Lung (tissue), 12 donors: ENCODE data around the gene ZNF628. TPM values are rescaled to one million over a fixed set of nuclear protein-coding genes. Genes with fewer than 3 reads are reported as not detected.

Experiments used
- ATAC-seq: fragments of 200-7000 bp; cut with Tn5 transposase; one replicate; pipeline ENCODE4 v1.9.1; 2020; ENCODE audit warnings: moderate number of reproducible peaks; ENCODE audit not compliant: insufficient read depth, low FRiP score
- DNase-seq, 3 donors: peaks; one replicate each; pipeline ENCODE4 v3.0.0-alpha.2; 2013 to 2017
- H3K27ac ChIP-seq, 2 donors: one replicate each; pipeline ENCODE4 v1.5.1; 2013; ENCODE audit warnings: mild to moderate bottlenecking in 2 of 2, moderate library complexity in 2 of 2, control low read depth in 1 of 2, inconsistent platforms in 1 of 2, low read depth in 1 of 2, low read length in 1 of 2
- H3K27me3 ChIP-seq, 3 donors: one replicate each; pipeline ENCODE4 v1.5.1; 2013; ENCODE audit warnings: low read length in 2 of 3; ENCODE audit not compliant: control insufficient read depth in 3 of 3, insufficient read depth in 3 of 3
- H3K36me3 ChIP-seq, 4 donors: one replicate each; pipeline ENCODE4 v1.5.1; 2013; ENCODE audit warnings: low read length in 4 of 4, mild to moderate bottlenecking in 1 of 4, moderate library complexity in 1 of 4; ENCODE audit not compliant: control insufficient read depth in 4 of 4, insufficient read depth in 4 of 4
- H3K4me1 ChIP-seq, 5 donors: one replicate each; pipeline ENCODE4 v1.5.1; 2013; ENCODE audit warnings: low read length in 5 of 5, mild to moderate bottlenecking in 2 of 5, moderate library complexity in 1 of 5; ENCODE audit not compliant: control insufficient read depth in 5 of 5, insufficient read depth in 5 of 5
- H3K4me3 ChIP-seq: one replicate; pipeline ENCODE4 v1.5.1; 2013; ENCODE audit warnings: mild to moderate bottlenecking, control low read depth, moderate library complexity
- H3K9ac ChIP-seq, 2 donors: one replicate each; pipeline ENCODE4 v1.5.1; 2013; ENCODE audit warnings: low read length in 2 of 2, control low read depth in 1 of 2; ENCODE audit not compliant: insufficient read depth in 1 of 2
- H3K9me3 ChIP-seq, 4 donors: one replicate each; pipeline ENCODE4 v1.5.1; 2013; ENCODE audit warnings: low read length in 3 of 4, mild to moderate bottlenecking in 1 of 4, moderate library complexity in 1 of 4; ENCODE audit not compliant: control insufficient read depth in 4 of 4, insufficient read depth in 3 of 4
- WGBS, 2 donors: extraction: QIAGEN DNeasy Blood & Tissue Kit; methylation state at CpG; one replicate each; pipeline ENCODE4 v1.1.7; 2013; 5-methylcytosine and 5-hydroxymethylcytosine counted together
- polyA plus RNA-seq, 2 donors: library from polyadenylated mRNA; stranded (reverse); fragments of 200-250 nt; gene quantifications; one replicate each; pipeline ENCODE4 v1.2.1, GENCODE V29; 2013
- total RNA-seq, 2 donors: library from RNA; depleted of rRNA in 1 of 2; stranded (reverse); fragments of >200 nt in 1 of 2; gene quantifications; one replicate each; pipeline ENCODE4 v1.2.1, GENCODE V29; 2014 to 2021
- TF ChIP-seq, protein P1 (sequence below): IDR thresholded peaks from 2 replicates; pipeline ENCODE4 v1.5.1; 2012; ENCODE audit warnings: mild to moderate bottlenecking; ENCODE audit errors: control extremely low read depth, extremely low read depth
- donor health status: control.
- donor health status: control.
- donor health status: Bipolar disorder and iron deficiency.
- donor health status: healthy.
- donor health status: DM: yes; HTN: yes; CAD: no.

The ZNF628 gene
- total and polyA plus RNA-seq, 4 donors: 2.0 to 12.3 (median 7.8) TPM

DNA sequence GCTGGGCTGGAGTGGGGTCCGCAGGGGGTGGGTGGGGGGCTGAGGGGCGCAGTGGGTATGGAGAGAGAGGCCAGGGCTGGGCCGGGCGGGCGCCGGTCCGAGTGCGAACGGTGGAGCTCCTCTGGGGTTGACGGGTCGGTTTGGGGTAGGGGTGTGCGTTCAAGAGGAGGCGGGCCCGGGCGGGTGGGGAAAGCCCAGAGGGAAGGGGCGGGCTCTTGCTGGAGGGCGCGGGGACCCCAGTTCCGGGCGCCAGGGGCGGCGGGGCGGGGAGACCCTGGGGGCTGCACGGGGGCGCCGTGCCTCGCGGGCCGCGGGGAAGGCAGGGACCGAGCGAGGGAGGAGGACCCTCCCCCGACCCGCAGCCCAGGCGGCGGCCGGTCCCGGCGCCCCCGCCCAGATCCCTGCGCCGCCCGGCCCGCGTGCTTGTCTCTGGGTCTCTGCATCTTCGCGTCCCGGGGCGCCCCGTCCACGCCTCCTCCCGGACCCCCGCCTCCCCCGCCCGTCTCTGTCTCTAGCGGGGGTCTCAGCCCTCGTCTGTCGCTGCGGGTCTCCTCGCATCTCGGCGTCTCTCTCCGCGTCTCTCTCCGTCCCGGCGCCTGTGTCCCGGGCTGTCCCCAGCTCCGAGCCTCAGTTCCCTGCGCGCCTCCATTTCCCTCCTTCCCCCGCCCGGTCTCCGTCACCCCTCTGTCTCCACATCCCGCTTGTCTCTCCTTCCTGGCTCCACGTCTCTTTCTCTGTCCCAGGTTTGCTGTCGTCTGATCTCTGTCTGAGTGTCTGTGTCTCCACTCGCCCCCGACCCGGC is 25.1 kb upstream of the ZNF628 start:
- ATAC-seq: no peak
- 2% methylated on average over 28 to 79 of the region's 80 CpGs for WGBS, 2 donors
- H3K4me3 ChIP-seq: no peak overlapping the region
- H3K36me3 ChIP-seq: peaks cover 0 to 16% (median 0%) of the 10 kb centered on the region in 4 donors
- no peak overlapping the region for H3K27ac ChIP-seq
- TF ChIP-seq, protein P1, sequence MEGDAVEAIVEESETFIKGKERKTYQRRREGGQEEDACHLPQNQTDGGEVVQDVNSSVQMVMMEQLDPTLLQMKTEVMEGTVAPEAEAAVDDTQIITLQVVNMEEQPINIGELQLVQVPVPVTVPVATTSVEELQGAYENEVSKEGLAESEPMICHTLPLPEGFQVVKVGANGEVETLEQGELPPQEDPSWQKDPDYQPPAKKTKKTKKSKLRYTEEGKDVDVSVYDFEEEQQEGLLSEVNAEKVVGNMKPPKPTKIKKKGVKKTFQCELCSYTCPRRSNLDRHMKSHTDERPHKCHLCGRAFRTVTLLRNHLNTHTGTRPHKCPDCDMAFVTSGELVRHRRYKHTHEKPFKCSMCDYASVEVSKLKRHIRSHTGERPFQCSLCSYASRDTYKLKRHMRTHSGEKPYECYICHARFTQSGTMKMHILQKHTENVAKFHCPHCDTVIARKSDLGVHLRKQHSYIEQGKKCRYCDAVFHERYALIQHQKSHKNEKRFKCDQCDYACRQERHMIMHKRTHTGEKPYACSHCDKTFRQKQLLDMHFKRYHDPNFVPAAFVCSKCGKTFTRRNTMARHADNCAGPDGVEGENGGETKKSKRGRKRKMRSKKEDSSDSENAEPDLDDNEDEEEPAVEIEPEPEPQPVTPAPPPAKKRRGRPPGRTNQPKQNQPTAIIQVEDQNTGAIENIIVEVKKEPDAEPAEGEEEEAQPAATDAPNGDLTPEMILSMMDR: no peak
- no peak for DNase-seq
- no peak overlapping the region for H3K9ac ChIP-seq
- no peaks in the 10 kb centered on the region for H3K9me3 ChIP-seq
- peaks cover 7 to 47% (median 16%) of the 10 kb centered on the region in 3 donors for H3K27me3 ChIP-seq
- peaks cover 0 to 6% (median 5%) of the 10 kb centered on the region in 5 donors for H3K4me1 ChIP-seq

DNA sequence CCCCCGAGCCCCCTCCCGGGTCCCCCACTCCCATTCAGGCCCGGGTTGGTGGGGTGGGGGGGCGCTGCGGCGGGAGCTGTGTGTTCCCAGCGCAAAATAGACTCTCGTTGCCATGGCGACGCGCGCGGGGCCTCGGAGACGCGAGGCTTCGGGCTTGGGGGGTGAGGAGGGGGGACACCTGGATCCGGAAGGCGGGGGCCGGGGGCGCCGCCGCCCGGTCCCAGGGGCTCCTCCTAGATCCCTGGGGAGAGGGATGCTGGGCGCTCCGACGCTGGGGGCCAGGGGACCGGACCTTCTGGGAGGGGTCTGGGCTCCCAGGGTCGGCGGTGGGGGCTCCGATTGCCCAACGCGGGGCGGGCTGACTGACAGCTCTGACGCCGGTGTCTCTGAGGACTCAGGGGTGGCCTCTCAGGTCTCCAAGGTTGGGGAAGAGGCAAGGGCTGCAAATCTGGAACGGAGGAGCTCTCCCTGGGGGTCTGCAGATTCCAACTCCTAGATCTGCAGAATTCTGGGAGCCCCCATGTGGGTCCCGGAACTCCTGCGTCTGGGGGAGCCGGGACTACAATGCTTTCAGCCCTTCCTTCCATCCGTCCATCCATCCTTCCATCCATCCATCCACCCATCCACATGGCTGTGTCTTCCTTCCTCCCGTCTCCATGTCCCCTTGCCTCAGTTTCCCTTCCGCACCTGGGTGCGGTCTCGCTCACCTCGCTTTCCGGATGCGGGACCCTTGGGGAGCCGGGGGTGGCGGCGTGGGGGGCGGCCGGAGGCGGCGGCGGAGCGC is 24.3 kb upstream of the ZNF628 start:
- H3K9ac ChIP-seq: no peak overlapping the region
- ATAC-seq: no peak
- H3K27me3 ChIP-seq: peaks cover 7 to 42% (median 11%) of the 10 kb centered on the region in 3 donors
- no peak overlapping the region for H3K4me3 ChIP-seq
- H3K9me3 ChIP-seq: no peaks in the 10 kb centered on the region
- H3K36me3 ChIP-seq: peaks cover 0 to 19% (median 0%) of the 10 kb centered on the region in 4 donors
- no peak overlapping the region for H3K27ac ChIP-seq
- H3K4me1 ChIP-seq: peaks cover 0 to 6% (median 5%) of the 10 kb centered on the region in 5 donors
- DNase-seq: peak in 2 of 3 donors; percentile 16 to 38
- TF ChIP-seq, protein P1: no peak
- 3 to 4% methylated on average over 43 to 57 of the region's 57 CpGs for WGBS, 2 donors

DNA sequence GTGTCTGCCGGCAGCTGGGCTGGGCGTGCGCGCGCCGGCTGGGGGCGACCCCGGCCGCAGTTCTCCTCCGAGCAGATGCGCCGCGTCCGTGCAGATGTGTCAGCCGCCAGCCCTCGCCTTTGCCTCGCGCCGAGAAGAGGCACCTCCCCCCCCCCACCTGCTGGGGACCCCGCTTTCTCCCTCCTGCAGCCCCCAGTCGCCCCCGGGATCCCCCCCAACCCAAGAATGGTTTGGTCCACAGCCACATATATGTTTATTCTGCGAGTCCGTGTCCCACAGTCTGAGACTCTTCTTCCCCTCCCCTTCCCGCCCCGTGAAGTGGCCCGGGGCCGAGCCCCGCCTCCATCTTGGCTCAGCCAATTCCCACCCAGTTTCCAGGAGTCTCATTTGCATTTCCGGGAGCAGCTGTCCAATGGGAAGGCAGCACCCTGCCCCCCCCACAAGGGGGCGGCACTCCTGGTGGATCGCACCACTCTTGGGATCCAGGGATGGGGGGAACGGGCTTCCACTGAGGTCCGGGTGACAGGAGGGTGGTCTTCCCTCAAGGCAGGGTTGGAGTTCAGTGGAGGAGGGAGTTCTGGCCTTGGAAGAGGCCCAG is 23.6 kb upstream of the ZNF628 start:
- no peak overlapping the region for H3K4me3 ChIP-seq
- H3K4me1 ChIP-seq: peaks cover 0 to 6% (median 5%) of the 10 kb centered on the region in 5 donors
- peaks cover 0 to 19% (median 0%) of the 10 kb centered on the region in 4 donors for H3K36me3 ChIP-seq
- WGBS, 2 donors: 18 to 20% methylated on average over 24 to 34 of the region's 34 CpGs
- ATAC-seq (peak; percentile 25), DNase-seq (peak; percentile 91 to 93 (median 93))
- H3K27me3 ChIP-seq: peaks cover 7 to 35% (median 11%) of the 10 kb centered on the region in 3 donors
- no peak overlapping the region for H3K9ac ChIP-seq
- TF ChIP-seq, protein P1: no peak
- no peaks in the 10 kb centered on the region for H3K9me3 ChIP-seq
- H3K27ac ChIP-seq: no peak overlapping the region
